ENCODE data around the gene SS18L1.

DNA sequence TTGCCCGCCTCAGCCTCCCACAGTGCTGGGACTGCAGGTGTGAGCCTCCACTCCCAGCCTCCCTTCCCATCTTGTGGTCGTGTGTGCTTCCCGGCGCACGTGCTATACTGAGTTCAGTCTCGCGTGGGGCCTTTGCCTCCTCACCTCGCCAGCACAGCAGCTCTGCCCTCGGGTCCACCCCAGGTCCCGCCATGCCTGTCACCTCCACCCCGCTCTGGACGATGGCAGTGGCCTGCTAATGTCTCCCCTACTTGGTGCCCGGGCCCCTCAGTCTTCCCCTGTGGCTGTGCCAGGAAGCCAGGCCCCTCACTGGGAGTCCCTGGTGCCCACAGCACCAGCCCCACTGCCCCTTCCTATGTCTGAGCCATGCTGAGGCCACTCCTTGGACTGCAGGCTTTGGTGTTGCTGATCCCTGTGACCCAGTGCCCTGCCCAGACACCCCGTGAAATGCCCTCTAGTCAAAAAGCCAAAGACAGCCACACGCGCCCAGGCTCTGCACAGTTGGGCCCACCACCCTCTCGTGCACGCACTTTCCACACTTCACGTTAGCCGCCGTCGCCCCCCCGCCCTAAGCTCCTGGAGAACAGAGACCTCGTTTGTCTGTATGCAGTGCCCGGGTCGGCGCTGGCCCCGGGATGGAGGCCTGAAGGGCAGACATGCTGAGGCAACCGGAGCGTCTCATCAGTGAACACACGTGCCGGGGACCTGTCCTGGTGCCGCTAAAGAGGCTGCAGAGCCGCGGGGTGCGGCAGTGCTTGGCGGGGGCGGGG is 62.2 kb downstream of the SS18L1 start:
- TF ChIP-seq, protein P1, sequence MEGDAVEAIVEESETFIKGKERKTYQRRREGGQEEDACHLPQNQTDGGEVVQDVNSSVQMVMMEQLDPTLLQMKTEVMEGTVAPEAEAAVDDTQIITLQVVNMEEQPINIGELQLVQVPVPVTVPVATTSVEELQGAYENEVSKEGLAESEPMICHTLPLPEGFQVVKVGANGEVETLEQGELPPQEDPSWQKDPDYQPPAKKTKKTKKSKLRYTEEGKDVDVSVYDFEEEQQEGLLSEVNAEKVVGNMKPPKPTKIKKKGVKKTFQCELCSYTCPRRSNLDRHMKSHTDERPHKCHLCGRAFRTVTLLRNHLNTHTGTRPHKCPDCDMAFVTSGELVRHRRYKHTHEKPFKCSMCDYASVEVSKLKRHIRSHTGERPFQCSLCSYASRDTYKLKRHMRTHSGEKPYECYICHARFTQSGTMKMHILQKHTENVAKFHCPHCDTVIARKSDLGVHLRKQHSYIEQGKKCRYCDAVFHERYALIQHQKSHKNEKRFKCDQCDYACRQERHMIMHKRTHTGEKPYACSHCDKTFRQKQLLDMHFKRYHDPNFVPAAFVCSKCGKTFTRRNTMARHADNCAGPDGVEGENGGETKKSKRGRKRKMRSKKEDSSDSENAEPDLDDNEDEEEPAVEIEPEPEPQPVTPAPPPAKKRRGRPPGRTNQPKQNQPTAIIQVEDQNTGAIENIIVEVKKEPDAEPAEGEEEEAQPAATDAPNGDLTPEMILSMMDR (conservative IDR thresholded peaks at IDR 0.05; ENCODE audit: low read depth, low read length) = no peak
- no peak for TF ChIP-seq EZH2phosphoT487 (IDR thresholded peaks at IDR 0.05; ENCODE audit: borderline replicate concordance, low read length)
